ENCODE results near the gene CDC42BPA. TPM values are rescaled to one million over a fixed set of nuclear protein-coding genes. Genes with fewer than 3 reads are reported as not detected.

CDC42BPA gene
- total RNA-seq, 1 experiment from 2014 or later = 32.0 TPM

GRCh38 chr1:226940806-226941067, 377.6 kb downstream of the CDC42BPA start:
- H3K4me1 ChIP-seq (ENCODE audit: insufficient read depth, low read length) = peaks cover 27% of the 10 kb centered on the region
- H2AFZ ChIP-seq (ENCODE audit: low read length) = peak overlapping the region; percentile 88
- H3K27ac ChIP-seq (ENCODE audit: low read length) = no peak overlapping the region
- H3K27me3 ChIP-seq (ENCODE audit: low read length) = no peaks in the 10 kb centered on the region
- H3K9me2 ChIP-seq (replicated peaks; ENCODE audit: low read length) = no peaks in the 10 kb centered on the region
- H4K20me1 ChIP-seq (ENCODE audit: low read length) = peaks cover 4% of the 10 kb centered on the region; the same call in 1 of the 2 replicates
- ATAC-seq = no peak
- intact Hi-C loops (cut with micrococcal nuclease) = loop anchor here (2.0 to 10.0 kb wide), 2 partner anchors 70 to 154 kb away; partner anchors contain the start of gene PSEN2
- no peaks in the 10 kb centered on the region for H3K36me3 ChIP-seq (ENCODE audit: low read depth, low read length)
- TF ChIP-seq EZH2phosphoT487 (IDR thresholded peaks at IDR 0.05; ENCODE audit: borderline replicate concordance, low read length) (no peak), EZH2 (IDR thresholded peaks at IDR 0.05; ENCODE audit: low read length, unreplicated experiment) (no peak), CTCF (conservative IDR thresholded peaks at IDR 0.05; ENCODE audit: low read depth, low read length) (no peak)
- no peak for DNase-seq
- CTCF ChIA-PET = interaction anchor here (0.6 kb wide), 1 partner anchor 65 kb away, joined by 3 read pairs; no protein-coding TSS in a partner anchor
- peak overlapping the region; percentile 79 for H3K4me3 ChIP-seq (ENCODE audit: low read length)
- H3K4me2 ChIP-seq (ENCODE audit: low read length) = peak overlapping the region; percentile 96
- H3K9ac ChIP-seq (ENCODE audit: low read length) = peak overlapping the region; percentile 67
- peaks cover 52% of the 10 kb centered on the region for H3K79me2 ChIP-seq (ENCODE audit: low read length)
- H3F3A ChIP-seq (ENCODE audit: low read length, unreplicated experiment) = no peaks in the 10 kb centered on the region
- H3K9me3 ChIP-seq (ENCODE audit: low read length) = no peaks in the 10 kb centered on the region; the same call in 1 of the 2 replicates
- no TSS peak for BruUV-seq (replicated peaks)
- POLR2A ChIA-PET (ENCODE audit: unreplicated experiment) = interaction anchor here (0.7 kb wide), 1 partner anchor 25 kb away, joined by 5 read pairs; no protein-coding TSS in a partner anchor

- peaks cover 27% of the 10 kb centered on the region for H3K4me1 ChIP-seq (ENCODE audit: insufficient read depth, low read length)
- peak within 1 kb of the TSS; percentile 87 for H3K27ac ChIP-seq (ENCODE audit: low read length)
- peaks cover 4% of the 10 kb centered on the region for H3K9me3 ChIP-seq (ENCODE audit: low read length)
- CTCF ChIA-PET = interaction anchor here (0.6 kb wide), 1 partner anchor 65 kb away, joined by 3 read pairs; no protein-coding TSS in a partner anchor
- ATAC-seq = peak; percentile 94
- peak within 1 kb of the TSS; percentile 88 for H3K9ac ChIP-seq (ENCODE audit: low read length)
- H3K27me3 ChIP-seq (ENCODE audit: low read length) = no peaks in the 10 kb centered on the region
- H4K20me1 ChIP-seq (ENCODE audit: low read length) = peaks cover 4% of the 10 kb centered on the region; the same call in 1 of the 2 replicates
- POLR2A ChIA-PET (ENCODE audit: unreplicated experiment) = interaction anchor here (0.6 to 0.7 kb wide), 5 partner anchors 12 to 238 kb away, joined by 3 to 7 read pairs (median 5); no protein-coding TSS in a partner anchor
- no peaks in the 10 kb centered on the region for H3F3A ChIP-seq (ENCODE audit: low read length, unreplicated experiment)
- H3K79me2 ChIP-seq (ENCODE audit: low read length) = peaks cover 47% of the 10 kb centered on the region
- peak within 1 kb of the TSS; percentile 93 for H2AFZ ChIP-seq (ENCODE audit: low read length)
- DNase-seq = peak; percentile 100
- peak within 1 kb of the TSS; percentile 97 for H3K4me2 ChIP-seq (ENCODE audit: low read length)
- H3K4me3 ChIP-seq (ENCODE audit: low read length) = peak within 1 kb of the TSS; percentile 79
- intact Hi-C loops (cut with micrococcal nuclease) = loop anchor here (2.0 to 10.0 kb wide), 2 partner anchors 69 to 155 kb away; partner anchors contain the start of gene PSEN2
- H3K9me2 ChIP-seq (replicated peaks; ENCODE audit: low read length) = no peaks in the 10 kb centered on the region
- no peaks in the 10 kb centered on the region for H3K36me3 ChIP-seq (ENCODE audit: low read depth, low read length)
- no TSS peak for BruUV-seq (replicated peaks)
- TF ChIP-seq EZH2phosphoT487 (IDR thresholded peaks at IDR 0.05; ENCODE audit: borderline replicate concordance, low read length) = peak; percentile 98
- TF ChIP-seq CTCF (conservative IDR thresholded peaks at IDR 0.05; ENCODE audit: low read depth, low read length) = no peak
These were observed 378.1 kb downstream of the CDC42BPA start, which contains the start of gene COQ8A for GRCh38 chr1:226940029-226940805. COQ8A (plus strand) TSS chr1:226940294; CDS start chr1:226961386, 21,092 bp downstream.

Other genes with a start within 250 kb of the CDC42BPA start
- gene ZNF678, start 245.1 kb upstream of the CDC42BPA start, total RNA-seq (2014; rRNA removed) = 22.6 and 25.3 TPM in 2 replicates